ENCODE results near the gene RNASE4.
"Not testable (repeated sequence)": the region's sequence is repeated elsewhere in the genome, so short reads cannot be mapped to it uniquely, and the experiment has no call there.

RNASE4 gene

DNA sequence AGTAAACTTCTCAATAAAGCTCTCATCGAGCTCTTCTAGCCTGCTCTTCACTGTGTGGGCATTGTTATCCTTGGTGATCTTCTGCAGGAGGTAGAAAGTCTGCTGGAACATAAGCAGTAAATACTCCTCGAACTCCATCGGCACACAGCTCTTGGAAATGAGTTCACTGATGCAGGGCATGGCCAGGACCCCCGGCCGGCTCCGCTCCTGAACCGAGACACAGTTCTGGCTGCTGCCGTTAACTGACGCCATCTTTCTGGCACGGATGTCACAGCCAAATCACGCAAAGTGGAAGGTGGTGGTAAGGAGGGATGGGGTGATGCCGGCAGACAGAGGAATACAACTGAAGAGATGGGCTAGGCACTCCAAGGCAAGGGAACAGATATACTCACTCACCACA, 37.7 kb downstream of the RNASE4 start:
- Histone ChIP-seq H3K79me2 (ENCODE audit: control insufficient read depth, low read length) (no peaks in the 10 kb centered on the region), H3K4me1 (ENCODE audit: control insufficient read depth, low read length) (no peaks in the 10 kb centered on the region), H4K20me1 (ENCODE audit: control insufficient read depth, insufficient read depth, low read depth, low read length) (no peaks in the 10 kb centered on the region), H3K27ac (ENCODE audit: low read depth, low read length) (no peak overlapping the region), H3K27me3 (ENCODE audit: control insufficient read depth, low read length) (peaks cover 4% of the 10 kb centered on the region), H3K36me3 (ENCODE audit: control insufficient read depth, low read length) (no peaks in the 10 kb centered on the region), H3K9me3 (ENCODE audit: control insufficient read depth, insufficient read depth, low read length) (no peaks in the 10 kb centered on the region), H3F3A (ENCODE audit: control insufficient read depth, insufficient read depth) (no peaks in the 10 kb centered on the region), H3K4me2 (ENCODE audit: low read length) (no peak overlapping the region), H3K4me3 (ENCODE audit: low read length) (no peak overlapping the region), H3K9me2 (replicated peaks; ENCODE audit: control insufficient read depth, low read length) (no peaks in the 10 kb centered on the region)
- TF ChIP-seq EZH2phosphoT487 (IDR thresholded peaks at IDR 0.05; ENCODE audit: borderline replicate concordance, low read length): no peak
- TF ChIP-seq, protein P1, sequence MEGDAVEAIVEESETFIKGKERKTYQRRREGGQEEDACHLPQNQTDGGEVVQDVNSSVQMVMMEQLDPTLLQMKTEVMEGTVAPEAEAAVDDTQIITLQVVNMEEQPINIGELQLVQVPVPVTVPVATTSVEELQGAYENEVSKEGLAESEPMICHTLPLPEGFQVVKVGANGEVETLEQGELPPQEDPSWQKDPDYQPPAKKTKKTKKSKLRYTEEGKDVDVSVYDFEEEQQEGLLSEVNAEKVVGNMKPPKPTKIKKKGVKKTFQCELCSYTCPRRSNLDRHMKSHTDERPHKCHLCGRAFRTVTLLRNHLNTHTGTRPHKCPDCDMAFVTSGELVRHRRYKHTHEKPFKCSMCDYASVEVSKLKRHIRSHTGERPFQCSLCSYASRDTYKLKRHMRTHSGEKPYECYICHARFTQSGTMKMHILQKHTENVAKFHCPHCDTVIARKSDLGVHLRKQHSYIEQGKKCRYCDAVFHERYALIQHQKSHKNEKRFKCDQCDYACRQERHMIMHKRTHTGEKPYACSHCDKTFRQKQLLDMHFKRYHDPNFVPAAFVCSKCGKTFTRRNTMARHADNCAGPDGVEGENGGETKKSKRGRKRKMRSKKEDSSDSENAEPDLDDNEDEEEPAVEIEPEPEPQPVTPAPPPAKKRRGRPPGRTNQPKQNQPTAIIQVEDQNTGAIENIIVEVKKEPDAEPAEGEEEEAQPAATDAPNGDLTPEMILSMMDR (IDR thresholded peaks at IDR 0.05; ENCODE audit: low read depth, low read length, poor library complexity, severe bottlenecking): no peak

DNA sequence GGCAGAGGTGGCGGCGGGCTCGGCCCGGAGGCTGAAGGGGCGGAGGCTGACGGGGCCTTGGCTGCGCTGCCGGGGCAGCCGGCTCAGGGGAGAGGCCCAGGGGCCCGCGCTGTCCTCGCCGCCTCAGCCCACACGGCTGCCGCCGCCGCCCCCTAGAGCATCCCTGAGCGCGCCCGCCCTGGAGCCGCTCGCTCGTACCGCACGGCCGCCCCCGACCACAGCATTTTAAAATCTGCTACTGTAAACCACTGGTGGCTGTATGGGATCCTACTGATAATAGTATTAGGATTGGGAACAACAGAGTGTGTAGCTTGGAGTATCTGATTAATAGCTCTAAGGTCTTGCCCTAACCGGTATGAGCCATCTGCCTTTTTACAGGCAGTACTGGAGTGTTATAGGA, 39.1 kb downstream of the RNASE4 start:
- no peaks in the 10 kb centered on the region for H3K79me2 ChIP-seq (ENCODE audit: control insufficient read depth, low read length)
- no peak overlapping the region for H3K4me3 ChIP-seq (ENCODE audit: low read length)
- H3F3A ChIP-seq (ENCODE audit: control insufficient read depth, insufficient read depth): no peaks in the 10 kb centered on the region
- no peak overlapping the region for H3K4me2 ChIP-seq (ENCODE audit: low read length)
- H3K27me3 ChIP-seq (ENCODE audit: control insufficient read depth, low read length): peaks cover 13% of the 10 kb centered on the region
- H3K36me3 ChIP-seq (ENCODE audit: control insufficient read depth, low read length): no peaks in the 10 kb centered on the region
- no peaks in the 10 kb centered on the region for H3K9me3 ChIP-seq (ENCODE audit: control insufficient read depth, insufficient read depth, low read length)
- H3K9me2 ChIP-seq (replicated peaks; ENCODE audit: control insufficient read depth, low read length): no peaks in the 10 kb centered on the region
- H3K4me1 ChIP-seq (ENCODE audit: control insufficient read depth, low read length): no peaks in the 10 kb centered on the region
- no peak for TF ChIP-seq EZH2phosphoT487 (IDR thresholded peaks at IDR 0.05; ENCODE audit: borderline replicate concordance, low read length)
- TF ChIP-seq, protein P1 (IDR thresholded peaks at IDR 0.05; ENCODE audit: low read depth, low read length, poor library complexity, severe bottlenecking): no peak
- H3K27ac ChIP-seq (ENCODE audit: low read depth, low read length): no peak overlapping the region
- H4K20me1 ChIP-seq (ENCODE audit: control insufficient read depth, insufficient read depth, low read depth, low read length): no peaks in the 10 kb centered on the region

DNA sequence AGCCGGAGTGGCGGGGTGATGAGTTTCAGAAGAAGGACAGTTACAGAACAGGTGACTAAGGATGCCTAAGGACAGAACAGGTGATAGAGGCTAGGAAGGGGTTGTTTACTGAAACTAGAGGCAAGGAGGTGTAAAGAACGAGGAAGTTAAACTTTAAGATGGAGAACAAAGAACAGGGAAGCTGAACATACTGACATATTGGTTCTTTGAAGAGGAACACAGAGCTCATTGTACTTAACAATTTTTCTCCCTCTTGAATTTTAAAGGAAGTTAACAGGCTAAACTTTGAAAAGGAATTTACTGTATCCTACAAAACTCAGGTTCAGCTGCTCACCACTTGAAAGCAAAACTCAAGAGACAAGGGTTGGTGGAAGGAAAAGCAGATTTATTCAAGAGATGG, 41.8 kb downstream of the RNASE4 start:
- not testable (repeated sequence) for H3K27me3 ChIP-seq (ENCODE audit: control insufficient read depth, low read length); H3K4me3 ChIP-seq (ENCODE audit: low read length)

DNA sequence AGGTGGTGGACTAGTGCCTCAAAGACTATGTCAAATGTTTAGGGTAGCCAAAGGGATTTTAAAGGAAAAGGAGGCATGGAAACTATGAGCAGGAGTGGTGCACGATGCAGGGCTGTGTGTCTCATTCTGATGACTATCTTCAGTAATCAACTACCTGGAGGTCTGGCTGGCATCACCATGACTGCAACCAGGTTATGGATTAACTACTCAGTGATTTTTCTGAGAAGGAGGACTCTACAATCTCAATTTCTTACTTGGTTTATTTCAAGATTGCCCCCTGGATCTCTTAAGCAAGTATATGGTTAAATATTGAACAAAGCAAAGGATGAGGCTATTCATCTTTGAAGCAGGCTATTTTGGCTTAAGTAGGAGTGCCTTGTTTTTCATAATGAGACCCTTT, 42.2 kb downstream of the RNASE4 start:
- no peaks in the 10 kb centered on the region for H3K9me3 ChIP-seq (ENCODE audit: control insufficient read depth, insufficient read depth, low read length)
- no peak overlapping the region for H3K27ac ChIP-seq (ENCODE audit: low read depth, low read length)
- H3K79me2 ChIP-seq (ENCODE audit: control insufficient read depth, low read length): no peaks in the 10 kb centered on the region
- H3K27me3 ChIP-seq (ENCODE audit: control insufficient read depth, low read length): peaks cover 9% of the 10 kb centered on the region
- TF ChIP-seq, protein P1 (IDR thresholded peaks at IDR 0.05; ENCODE audit: low read depth, low read length, poor library complexity, severe bottlenecking): no peak
- no peak for TF ChIP-seq EZH2phosphoT487 (IDR thresholded peaks at IDR 0.05; ENCODE audit: borderline replicate concordance, low read length)
- H3F3A ChIP-seq (ENCODE audit: control insufficient read depth, insufficient read depth): no peaks in the 10 kb centered on the region
- no peaks in the 10 kb centered on the region for H3K9me2 ChIP-seq (replicated peaks; ENCODE audit: control insufficient read depth, low read length)
- no peaks in the 10 kb centered on the region for H3K36me3 ChIP-seq (ENCODE audit: control insufficient read depth, low read length)
- H4K20me1 ChIP-seq (ENCODE audit: control insufficient read depth, insufficient read depth, low read depth, low read length): no peaks in the 10 kb centered on the region
- no peaks in the 10 kb centered on the region for H3K4me1 ChIP-seq (ENCODE audit: control insufficient read depth, low read length)
- H3K4me2 ChIP-seq (ENCODE audit: low read length): no peak overlapping the region
- no peak overlapping the region for H3K4me3 ChIP-seq (ENCODE audit: low read length)

More for the DNA sequence above, 41.8 kb downstream of the RNASE4 start:
- not testable (repeated sequence) for H3K79me2 ChIP-seq (ENCODE audit: control insufficient read depth, low read length); H3K36me3 ChIP-seq (ENCODE audit: control insufficient read depth, low read length); H4K20me1 ChIP-seq (ENCODE audit: control insufficient read depth, insufficient read depth, low read depth, low read length); H3F3A ChIP-seq (ENCODE audit: control insufficient read depth, insufficient read depth); H3K4me1 ChIP-seq (ENCODE audit: control insufficient read depth, low read length); H3K9me2 ChIP-seq (replicated peaks; ENCODE audit: control insufficient read depth, low read length); H3K27ac ChIP-seq (ENCODE audit: low read depth, low read length); H3K9me3 ChIP-seq (ENCODE audit: control insufficient read depth, insufficient read depth, low read length); H3K4me2 ChIP-seq (ENCODE audit: low read length)
